Cardiac septum (tissue), 1 donor: Measurements from ENCODE around the gene IRF2BP1. TPM values are rescaled to one million over a fixed set of nuclear protein-coding genes. Genes with fewer than 3 reads are reported as not detected.
A peak's percentile ranks its signal among the peaks of the same experiment; 100 is the strongest.
"Not testable (repeated sequence)": the region's sequence is repeated elsewhere in the genome, so short reads cannot be mapped to it uniquely, and the experiment has no call there.

ENCODE experiments used
- DNase-seq: peaks from one replicate; pipeline ENCODE4 v3.0.0-alpha.2; 2020; ENCODE audit warnings: low spot score
- intact Hi-C: fragments of 100-400 bp; cut with DNase I; formaldehyde crosslinking; loops from one replicate; pipeline ENCODE4 v1.14.0; 2022
- total RNA-seq: library from RNA; stranded (reverse); fragmentation: NEBNext Ultra II Directional; extraction: Animal tissue kit (Norgen Biotek cat#: 25700); gene quantifications from one replicate; pipeline ENCODE4 v1.2.1, GENCODE V29; 2021
- donor health status: DM: no; HTN: no; CAD: no.

The IRF2BP1 gene
- total RNA-seq, 1 donor from 2014 or later: 17.4 TPM

DNA sequence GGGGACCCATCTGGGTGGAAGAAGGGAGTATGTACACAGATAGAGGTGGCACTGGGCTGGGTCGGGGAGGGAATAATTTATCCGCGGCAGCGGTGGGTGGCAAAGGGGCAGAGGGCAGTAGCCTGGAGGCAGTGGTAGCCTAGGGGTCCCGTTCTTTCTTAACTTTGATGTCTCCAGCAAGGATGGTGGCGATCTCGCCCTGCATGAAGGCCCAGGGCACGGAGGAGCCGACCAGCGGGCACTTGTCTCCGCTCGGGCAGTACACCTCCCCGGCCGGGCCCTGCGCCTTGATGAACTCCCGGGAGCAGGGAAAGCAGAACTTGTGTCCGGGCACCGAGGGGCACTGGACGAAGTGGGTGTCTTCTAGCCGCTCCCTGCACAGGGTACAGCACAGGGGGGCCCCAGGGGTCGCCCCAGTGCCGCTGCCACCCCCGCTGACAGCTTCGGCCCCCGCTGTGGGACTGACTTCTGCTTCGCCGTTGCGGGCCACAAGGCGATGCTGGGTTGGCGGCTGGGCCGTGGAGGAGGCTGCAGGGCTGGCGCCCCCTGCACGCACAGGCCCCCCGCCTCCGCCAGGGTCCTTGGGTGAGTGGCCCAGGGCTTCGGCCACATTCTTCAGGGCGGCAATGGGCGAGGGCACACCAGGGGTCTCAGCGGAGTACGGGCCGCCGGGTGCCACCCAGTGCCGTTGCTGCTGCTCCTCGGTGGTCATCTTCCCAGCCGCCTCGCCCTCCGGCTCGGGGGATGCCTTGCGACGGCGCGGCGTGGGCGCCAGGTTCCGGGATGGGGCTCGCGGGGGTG is 1.9 kb downstream of the IRF2BP1 start:
- DNase-seq: no peak
- intact Hi-C loops: loop anchor here (2.0 kb wide), 1 partner anchor 67 kb away; no protein-coding TSS in a partner anchor

DNA sequence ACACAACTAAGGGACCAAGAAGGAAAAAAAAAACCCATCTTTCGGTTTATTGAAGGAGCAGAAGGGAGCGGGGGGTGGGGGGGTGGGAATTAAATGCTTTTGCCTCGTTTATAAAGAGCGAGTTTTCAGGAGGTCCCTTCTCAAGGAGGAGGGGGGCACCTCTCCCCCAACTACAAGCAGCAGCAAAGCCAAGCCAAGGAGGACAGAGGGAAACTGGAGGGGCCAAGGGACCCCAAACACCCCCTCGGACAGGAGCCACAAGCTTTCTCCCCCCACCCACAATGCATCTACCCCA is 2.4 kb downstream of the IRF2BP1 start:
- intact Hi-C loops: loop anchor here (2.0 kb wide), 1 partner anchor 67 kb away; no protein-coding TSS in a partner anchor
- no peak for DNase-seq

DNA sequence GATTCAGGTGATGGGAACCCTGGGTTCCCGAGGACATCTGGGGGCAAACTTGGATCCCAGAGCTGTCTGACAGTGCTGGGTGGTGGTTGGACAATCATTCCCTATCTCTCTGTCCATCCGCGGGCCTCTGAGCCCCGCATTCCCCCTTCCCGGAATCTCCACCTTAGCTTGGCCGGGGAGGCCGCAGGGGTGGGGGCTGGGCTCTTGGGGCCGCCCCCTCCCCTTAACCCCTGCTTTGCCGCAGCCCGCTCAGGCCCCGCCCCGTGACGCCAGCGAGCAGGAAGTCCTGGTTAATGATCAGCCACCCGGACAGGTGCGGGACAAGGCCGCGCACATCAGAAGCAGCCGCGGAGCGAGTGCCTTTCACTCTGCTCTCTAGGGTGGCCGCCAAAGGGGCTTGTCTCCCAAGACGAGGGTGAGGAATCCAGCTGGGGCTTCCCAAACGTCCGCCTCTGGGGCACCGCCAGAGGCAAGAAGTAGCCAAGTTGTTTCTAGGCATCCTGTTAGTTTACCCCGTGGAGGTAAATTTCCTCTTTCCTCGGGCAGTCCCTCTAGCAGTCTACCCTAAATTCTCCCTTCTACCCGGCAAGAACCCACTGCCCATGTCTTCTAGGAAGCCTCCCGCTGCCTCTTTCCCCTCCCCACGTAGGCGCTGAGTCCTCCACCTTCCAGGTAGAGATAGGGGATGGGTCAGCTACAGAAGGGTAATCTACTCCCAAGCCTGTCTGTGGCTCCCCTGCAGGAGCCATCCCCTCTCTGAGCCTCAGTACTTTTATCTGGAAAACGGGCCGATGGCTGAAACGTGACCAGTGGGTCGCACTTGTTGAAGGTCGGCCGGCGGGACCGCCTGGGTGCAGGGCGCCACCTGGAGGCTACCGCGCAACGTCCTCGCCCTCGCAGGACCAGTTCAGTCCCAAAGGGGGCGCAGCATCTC is 3.0 kb downstream of the IRF2BP1 start:
- intact Hi-C loops: loop anchor here (2.0 kb wide), 1 partner anchor 66 kb away; no protein-coding TSS in a partner anchor
- DNase-seq: peak; percentile 90

DNA sequence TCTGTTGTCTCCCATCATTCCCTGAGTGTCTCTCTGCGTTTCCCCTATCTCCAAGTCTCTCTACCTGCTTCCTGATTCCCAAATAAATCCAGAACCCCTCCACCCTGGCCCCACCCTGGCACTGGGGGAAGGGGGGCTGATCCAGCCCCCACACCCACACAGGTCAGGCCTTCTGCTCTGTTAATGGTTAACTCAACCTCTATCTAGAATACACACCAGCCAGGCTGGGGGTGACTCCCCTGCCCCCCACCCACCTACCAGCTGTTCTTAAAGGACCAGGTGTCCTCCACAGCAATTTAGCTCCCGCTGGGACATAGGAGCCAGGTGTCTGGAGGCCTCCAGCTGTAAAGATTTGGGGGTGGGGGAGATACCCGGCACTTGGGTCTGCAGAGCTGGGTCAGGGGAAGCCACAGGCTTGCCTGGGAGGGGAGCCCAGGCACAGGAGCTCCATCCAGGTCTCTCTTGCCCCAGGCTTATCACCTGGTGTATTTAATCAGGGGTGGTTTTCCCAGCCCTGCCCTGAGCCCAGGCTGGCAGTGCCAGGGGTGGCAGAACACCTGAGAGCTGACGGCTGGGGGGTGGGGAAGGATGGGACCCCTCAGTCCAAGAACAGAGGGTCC is 3.9 kb downstream of the IRF2BP1 start:
- no peak for DNase-seq
- intact Hi-C loops: loop anchor here (2.0 kb wide), 1 partner anchor 65 kb away; no protein-coding TSS in a partner anchor

DNA sequence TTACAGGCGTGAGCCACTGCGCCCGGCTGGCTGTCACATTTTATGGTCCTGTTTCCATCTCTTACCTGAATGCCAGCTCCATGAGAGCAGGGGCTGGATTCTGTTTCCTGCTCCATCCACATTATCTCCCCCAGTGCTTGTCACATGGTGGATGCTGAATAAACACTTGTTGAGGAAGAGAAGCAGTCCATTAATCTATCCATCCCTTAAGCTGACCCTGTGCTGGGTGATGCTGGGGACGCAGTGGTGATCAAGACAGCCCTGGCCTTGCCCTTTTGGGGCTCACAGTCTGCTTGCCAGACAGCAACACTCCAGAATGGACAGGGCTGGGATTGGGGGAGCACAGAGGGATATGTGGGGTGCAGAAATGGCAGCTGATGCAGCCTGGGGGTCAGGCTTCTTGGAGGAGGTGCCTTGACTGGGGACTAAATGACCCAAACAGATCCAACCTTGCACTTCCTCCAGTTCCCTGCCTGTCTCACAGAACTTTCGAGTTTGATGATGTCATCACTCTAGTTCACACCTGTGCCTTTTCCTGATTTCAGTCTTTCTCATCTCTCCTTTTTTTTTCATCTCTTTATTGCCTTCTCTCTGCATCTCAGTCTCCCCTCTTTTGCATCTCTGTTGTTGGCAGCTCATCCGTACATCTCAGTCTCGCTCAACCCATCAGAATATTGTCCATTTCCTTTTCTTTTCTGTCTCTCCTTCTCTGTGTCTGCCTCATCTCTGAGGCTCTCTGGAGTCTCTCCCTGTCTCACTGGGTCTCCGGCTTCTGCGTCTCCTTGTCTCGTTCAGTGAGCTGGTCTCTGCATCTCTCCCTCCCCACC is 4.6 kb downstream of the IRF2BP1 start:
- no peak for DNase-seq
- intact Hi-C loops: no loop called here

DNA sequence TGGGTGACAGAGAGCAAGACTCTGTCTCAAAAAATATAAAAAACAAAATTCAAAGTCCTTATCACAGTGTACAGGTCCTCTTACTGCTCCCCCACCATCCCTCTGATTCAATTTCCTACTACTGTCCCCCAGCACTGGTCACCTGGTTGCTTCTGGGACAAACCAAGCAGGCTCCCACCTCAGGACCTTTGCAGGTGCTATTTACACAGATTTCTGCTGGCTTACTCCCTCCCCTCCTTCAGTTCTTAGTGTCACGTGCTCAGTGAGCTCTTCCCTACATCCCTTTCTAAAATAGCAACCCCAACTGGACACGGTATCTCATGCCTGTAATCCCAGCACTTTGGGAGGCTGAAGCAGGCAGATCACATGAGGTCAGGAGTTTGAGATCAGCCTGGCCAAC is 6.0 kb downstream of the IRF2BP1 start:
- no peak for DNase-seq
- intact Hi-C loops: no loop called here

DNA sequence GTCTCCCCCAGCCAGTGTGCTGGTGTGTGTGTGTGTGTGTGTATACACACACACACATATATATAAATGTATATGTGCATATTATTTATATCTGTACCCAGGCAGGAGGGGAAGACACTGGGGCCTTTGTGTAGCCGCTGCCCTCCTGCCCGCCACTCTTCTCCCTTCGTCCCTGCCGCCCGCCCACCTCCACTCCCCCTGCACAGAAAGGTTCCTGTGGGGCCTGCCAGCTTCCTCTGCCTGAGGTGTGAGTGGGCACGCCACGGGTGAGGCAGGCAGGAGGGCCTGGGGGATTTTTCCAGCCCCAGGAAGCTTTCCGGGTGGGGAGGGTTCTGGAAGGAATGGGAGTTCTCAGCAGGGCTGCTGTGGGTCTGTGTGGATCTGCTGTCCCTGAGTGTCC is 6.9 kb downstream of the IRF2BP1 start:
- intact Hi-C loops: no loop called here
- DNase-seq: no peak

DNA sequence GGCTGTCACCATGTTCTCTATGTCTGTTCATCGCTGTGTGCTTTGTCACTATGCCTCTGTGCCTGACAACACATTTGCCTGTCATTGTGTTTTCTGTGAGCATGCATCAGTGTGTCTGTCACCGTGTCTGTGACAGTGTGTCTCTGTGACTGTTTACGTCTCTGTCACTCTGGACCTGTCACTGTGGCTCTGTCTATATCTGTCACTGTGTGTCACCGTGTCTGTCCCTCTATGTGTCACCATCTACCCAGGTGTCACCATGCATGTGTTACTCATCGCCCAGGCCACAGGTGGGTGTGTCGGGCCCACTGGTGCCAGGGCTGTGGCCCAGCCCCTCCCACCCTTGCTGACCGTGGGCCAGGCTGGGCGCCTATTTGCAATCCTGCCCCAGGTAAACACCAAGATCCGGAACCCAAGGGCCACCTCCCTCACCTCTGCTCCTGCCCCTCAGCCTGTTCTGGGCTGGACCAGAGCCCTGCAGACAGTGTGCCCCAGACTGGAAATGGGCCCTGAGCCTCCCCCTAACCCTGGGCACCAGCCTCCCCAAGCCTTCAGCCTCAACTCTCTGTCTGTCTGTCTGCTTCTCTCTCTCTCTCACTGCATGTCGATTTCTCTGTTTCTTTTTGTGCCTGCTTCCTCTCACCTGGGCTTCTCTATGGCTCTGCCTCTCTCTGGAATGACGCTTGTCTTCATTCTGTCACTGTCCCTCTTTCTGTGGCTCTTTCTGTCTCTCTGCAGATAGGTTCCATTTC is 7.7 kb downstream of the IRF2BP1 start:
- intact Hi-C loops: no loop called here
- no peak for DNase-seq

DNA sequence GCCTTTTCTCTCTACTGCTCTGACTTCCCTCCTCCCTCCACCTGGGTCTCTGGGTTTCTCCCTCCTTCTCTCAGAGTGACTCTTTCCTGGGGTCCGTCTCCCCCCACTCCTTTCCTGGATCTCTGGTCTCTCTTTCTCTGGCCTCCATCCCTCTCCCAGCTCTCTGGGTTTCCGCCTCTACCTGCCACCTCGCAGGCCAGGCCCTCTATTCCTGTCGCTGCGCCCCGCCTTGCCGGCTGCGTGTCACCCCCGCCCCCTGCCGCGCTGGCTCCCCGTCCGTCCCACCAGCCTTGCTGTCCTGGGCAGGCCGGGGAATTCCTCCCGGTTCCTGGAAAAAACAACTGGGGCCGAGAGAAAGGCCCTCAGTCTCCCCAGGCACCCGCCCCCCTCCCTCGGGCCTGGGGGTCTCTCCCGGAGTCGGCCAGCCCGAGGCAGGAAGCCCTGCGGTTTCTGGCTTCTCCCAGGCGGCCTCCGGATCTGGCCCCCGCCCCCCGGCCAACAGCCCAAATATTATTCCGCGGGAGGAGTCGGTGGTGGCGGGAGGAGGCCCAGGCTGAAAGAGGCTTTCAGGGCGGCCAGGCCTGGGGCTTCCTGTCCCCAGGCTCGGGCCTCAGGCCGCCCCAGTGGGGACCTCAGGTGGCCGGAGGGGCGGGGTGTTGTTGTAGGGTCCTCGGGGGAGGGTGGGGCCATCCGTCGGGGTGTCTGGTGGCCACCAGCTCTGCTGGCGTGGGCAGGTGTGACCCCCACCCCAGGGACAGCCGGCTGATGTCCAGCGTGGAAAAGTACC is 9.3 kb downstream of the IRF2BP1 start:
- intact Hi-C loops: no loop called here
- DNase-seq: no peak

DNA sequence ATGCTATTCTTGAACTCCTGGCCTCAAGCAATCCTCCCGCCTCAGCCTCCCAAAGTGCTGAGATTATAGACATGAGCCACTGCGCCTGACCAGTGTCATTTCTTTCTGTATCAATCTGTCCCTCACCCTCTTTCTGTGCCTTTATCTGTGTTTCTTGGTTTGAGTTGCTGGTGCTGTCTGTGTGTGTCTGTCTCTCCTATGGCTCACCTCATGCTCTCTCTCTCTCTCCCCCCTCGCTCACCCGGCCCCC is 9.9 kb downstream of the IRF2BP1 start:
- intact Hi-C loops: no loop called here

DNA sequence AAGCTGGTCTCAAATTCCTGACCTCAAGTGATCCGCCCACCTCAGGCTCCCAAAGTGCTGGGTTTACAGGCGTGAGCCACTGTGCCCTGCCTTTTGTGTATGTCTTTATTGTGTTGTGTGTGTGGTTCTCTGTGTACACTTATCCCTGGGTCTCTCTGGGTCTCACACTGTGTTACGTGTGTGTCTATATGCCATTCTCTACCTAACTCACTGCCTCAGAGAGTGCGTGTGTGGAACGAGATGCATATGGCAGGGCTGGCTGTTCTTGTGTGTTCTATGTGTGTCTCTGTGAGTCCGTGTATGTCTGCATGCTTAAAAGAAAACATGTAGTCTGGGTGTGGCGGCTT is 11.3 kb downstream of the IRF2BP1 start:
- no peak for DNase-seq
- intact Hi-C loops: no loop called here

More for the DNA sequence above, 9.9 kb downstream of the IRF2BP1 start:
- DNase-seq: no peak

DNA sequence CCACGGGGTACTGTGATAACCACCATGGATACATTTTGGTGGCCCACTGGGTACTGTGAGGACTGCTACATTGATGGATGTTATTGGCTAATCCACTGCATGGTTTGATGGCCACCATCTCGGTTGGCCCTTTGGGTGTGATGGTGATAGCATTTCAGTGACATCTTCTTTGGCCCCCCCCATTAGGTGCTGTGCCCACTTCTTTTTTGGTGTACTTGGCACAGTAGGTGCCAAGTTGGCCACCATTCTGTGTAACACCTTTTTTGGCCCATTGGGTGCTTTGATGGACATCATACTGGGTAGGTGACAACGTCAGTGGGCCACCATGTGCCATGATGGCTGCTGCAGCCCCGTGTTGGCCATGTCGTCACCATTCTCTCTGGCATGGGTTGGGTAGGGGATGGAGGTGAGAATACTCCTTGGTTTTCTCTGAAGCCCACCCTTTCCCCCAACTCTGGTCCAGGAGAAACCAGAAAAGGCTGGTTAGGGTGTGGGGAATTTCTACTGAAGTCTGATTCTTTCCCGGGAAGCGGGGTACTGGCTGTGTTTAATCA is 12.6 kb downstream of the IRF2BP1 start:
- no peak for DNase-seq
- intact Hi-C loops: no loop called here

DNA sequence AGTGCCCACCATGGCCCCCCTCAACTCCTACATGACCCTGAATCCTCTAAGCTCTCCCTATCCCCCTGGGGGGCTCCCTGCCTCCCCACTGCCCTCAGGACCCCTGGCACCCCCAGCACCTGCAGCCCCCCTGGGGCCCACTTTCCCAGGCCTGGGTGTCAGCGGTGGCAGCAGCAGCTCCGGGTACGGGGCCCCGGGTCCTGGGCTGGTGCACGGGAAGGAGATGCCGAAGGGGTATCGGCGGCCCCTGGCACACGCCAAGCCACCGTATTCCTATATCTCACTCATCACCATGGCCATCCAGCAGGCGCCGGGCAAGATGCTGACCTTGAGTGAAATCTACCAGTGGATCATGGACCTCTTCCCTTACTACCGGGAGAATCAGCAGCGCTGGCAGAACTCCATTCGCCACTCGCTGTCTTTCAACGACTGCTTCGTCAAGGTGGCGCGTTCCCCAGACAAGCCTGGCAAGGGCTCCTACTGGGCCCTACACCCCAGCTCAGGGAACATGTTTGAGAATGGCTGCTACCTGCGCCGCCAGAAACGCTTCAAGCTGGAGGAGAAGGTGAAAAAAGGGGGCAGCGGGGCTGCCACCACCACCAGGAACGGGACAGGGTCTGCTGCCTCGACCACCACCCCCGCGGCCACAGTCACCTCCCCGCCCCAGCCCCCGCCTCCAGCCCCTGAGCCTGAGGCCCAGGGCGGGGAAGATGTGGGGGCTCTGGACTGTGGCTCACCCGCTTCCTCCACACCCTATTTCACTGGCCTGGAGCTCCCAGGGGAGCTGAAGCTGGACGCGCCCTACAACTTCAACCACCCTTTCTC is 13.6 kb downstream of the IRF2BP1 start:
- DNase-seq: no peak
- intact Hi-C loops: no loop called here

DNA sequence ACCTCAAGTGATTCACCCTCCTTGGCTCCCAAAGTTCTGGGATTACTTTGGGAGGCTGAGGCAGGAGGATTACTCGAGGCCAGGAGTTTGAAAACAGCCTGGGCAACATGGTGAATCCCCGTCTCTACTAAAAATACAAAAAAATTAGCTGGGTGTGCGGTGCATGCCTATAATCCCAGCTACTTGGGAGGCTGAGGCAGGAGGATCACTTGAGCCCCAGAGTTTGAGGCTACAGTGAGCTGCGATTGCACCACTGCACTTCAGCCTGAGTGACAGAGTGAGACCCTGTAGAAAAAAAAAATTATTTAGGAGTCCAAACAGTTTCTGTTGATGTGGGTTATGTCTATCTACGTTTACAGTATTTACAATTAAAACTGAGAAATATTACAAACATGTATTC is 15.1 kb downstream of the IRF2BP1 start:
- intact Hi-C loops: no loop called here
- DNase-seq: no peak

DNA sequence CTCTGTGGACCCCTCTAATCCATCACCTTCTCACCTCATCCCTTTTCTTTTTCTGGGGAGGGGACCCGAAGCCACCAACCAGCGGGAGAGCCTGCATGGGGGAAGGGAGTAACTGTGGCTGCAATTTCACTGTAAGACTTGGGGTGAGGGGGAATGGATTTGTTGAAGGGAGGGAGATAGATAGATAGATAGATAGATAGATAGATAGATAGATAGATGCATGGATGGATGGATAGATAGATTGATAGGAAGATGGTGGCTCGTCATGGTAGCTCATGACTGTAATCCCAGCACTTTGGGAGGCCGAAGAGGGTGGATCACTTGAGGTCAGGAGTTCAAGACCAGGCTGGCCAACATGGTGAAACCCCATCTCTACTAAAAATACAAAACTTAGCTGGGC is 18.7 kb downstream of the IRF2BP1 start:
- intact Hi-C loops, DNase-seq: not testable (repeated sequence)

DNA sequence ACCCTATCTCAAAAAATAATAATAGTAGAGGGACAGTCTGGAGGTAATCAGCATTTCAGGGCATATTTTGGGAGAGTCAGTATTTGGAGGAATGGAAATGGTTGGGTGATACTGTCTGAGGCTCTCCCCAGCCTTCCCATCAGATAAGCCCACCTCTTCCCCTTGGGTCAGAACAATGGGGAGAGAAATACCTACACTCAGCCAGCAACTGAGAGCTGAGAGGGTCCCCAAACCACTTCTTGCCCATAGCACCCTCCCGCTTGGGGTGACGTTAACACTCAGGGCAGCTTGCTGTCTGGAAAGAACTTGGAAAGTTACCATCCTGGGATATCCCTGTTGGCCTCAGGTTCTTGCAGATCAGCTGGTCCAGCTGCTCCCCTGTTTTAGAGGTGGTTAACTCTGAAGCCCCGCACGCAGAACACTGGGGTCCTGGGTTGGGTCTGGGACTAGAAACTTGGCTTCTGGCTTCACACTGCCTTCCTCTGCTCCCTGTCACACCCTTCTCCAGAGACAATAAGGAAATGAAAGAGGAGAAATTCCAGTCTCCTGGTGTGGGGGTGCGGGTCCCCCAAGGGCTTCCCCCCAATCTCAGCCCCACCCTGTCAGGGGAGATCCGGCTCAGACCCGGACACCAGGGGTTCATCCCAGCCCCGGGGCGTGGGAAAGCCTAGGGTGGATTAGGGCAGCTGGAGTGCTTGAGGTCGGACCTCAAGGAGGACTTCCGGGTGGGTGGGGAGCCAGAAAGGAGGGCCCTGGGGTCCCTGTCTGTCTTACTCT is 19.4 kb downstream of the IRF2BP1 start:
- no peak for DNase-seq
- intact Hi-C loops: no loop called here
